HG02981 (cell line): ENCODE measurements around the gene CTSH.
A peak's percentile ranks its signal among the peaks of the same experiment; 100 is the strongest.
"Not testable (repeated sequence)": the region's sequence is repeated elsewhere in the genome, so short reads cannot be mapped to it uniquely, and the experiment has no call there.

Source experiments
- ATAC-seq: cut with Tn5 transposase; IDR thresholded peaks from one replicate; pipeline ENCODE4 v1.9.1; 2021; ENCODE audit warnings: mild to moderate bottlenecking, moderate library complexity; ENCODE audit not compliant: unreplicated experiment

Gene CTSH

DNA sequence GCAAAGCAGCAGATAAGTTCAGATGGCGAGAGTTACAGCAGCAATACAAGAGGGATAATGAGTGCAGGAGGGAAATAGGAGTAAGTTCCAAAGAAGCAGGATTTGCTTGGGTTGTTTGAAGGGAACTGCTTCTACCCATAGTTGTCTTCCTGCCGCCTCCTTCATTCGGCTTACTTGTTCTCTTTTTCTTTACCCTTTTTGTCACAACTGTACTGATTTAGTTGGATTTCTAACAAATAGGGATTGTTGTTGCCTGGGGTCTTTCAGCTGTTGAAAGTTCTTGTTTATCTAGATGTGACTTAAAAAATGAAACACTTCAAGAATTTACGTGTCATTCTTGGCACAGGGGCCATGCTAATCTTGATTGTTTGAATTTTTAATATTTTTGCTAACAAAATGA, 46.3 kb downstream of the CTSH start:
- ATAC-seq = no peak

DNA sequence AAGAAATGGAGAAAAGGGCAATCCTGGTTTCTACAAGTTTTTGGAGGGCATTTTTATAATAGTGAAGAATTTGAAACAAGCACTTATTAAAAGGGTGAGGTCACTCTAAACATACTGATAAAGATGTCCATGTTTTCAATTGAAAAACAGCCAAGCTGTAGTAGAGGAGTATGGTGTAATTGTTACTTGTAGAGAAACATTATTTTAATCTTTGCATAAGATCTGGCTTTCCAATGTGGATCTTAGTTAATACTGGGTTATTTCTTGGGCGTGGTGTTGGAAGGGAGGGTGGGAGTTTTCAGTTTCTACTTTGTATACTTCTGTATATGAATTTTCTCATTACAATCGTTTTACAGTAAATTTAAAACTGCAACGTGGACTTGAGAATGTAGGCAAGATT, 49.4 kb downstream of the CTSH start:
- no peak for ATAC-seq

DNA sequence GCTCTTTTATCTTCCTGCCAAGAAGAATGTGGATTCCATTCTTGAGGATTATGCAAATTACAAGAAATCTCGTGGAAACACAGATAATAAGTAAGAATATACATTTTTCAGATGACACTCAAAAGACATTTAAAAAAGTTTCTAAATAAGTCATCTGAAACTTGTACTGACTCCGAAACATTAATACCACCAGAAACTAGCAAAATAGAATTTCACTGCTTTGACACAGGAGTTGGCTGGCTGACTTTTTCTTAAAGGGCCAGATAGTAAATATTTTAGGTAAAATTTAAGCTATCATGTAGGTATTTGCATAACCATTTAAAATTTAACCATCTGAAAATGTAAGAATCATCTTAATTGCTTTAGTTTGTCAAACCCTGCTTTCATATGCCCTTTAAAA, 51.3 kb downstream of the CTSH start:
- ATAC-seq = no peak

DNA sequence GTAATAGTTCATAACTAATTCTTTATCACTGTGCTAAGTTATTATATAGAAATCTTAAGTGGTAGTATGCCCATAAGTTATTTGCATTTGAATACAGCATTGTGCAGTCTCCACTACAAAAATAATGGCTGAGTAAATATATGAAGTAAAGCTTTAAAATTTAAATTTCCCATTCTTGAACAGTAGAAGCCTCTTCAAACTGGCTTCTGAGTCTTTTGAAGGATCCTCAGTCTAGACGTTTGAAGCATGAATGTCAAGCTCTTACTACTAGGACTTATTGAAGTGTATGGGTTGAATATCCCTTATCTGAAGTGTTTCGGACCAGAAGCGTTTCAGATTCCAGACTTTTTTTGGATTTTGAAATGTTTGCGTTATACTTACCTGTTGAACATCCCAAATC, 55.8 kb downstream of the CTSH start:
- no peak for ATAC-seq

DNA sequence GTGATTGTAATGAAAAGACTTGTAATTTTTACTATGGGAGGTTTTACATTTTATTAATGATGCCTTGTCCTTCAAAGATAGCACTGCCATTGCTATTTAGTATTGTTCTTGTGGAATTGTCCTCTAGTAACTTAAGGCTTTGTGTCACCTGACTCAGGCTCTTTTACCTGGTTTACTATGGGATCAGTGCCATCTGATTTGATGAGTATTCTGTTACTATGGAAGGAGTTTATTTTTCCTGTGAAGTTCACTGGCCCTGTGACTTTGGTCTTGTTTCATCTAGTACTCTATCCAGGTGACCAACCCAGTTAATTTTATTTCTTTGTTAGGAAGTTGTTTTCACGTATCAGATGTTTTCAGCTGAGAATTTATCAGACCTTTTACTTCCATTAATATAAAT, 63.2 kb downstream of the CTSH start:
- ATAC-seq = no peak

DNA sequence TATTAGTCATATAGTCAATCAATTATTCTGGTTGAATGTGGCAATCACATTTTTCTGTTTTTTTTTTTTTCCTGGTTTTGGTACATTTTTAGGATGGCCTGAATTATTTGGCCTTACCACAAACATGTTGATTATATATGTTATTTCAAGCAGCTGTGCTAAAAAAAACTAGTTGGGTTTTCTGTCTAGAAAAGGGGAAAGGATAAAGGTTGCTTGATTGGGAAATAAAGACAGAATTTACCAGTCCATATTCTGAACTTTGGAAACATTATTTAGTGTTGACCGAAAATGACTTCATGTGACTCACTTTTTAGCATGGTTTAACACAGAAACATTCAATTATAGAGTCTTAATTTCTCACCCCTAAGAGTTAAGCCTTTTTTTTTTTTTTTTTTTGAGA, 64.0 kb downstream of the CTSH start:
- no peak for ATAC-seq

DNA sequence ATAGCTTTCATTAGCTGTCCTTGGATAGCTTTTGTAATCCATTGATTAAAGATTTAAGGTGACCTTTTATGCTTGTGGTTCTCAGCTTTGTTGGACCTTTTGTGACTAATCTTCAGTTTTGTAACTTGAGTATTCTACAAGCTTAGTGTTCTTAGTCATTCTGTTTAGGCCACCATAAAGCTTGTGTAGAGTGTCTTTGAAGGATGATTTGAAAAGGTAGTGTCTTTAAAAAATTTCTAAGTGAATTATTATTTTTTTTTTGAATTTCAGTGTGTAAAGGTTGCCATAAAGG, 64.7 kb downstream of the CTSH start:
- no peak for ATAC-seq

DNA sequence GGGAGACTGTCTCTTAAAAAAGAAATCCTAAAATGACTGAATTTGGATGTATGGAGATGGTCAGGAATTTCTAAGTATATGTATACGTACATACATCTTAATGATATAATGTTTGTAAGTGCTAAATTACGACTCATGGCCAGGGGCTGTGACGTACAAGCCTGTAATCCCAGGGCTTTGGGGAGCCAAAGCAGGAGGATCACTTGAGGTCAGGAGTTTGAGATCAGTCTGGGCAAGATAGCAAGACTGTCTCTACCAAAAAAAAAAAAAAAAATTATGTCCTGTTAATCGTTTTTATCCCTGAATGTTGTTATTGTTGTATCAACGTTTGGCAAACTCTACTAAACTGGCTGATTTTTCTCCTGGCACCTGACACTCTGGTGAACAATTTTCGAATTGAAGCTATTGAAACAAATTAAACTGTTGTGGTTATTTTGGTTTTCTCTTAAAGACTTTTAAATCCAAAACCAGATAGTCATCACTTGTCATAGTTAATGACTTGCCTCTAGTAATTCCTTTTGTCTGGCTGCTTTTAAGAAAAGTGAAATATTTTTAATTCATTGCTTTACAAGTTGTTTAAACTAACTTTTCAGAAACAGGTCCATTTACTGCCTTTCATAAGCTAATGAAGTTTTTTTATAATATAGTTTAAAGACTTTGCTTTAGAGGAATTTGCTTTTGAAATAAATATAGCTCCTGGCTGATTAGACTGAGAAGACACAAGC, 65.2 kb downstream of the CTSH start:
- no peak for ATAC-seq

DNA sequence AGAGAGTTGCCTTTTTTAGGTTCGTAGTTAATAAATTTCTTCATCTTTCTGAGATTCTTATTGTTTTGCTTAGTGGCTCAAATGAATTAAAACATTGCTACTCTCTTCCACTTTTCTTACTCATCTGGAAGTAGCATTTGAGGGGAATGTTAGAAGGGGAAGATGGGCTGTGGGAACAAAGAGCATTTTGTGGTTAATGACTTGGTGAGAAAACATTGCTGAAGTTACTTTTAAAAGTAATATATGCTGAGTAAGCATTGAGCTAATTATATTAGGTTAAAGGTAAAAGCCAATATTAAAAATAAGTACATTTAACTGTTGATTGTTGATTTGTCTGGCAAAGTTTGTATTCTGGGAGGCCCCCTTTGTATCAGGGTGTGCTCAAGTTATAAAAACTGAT, 66.5 kb downstream of the CTSH start:
- ATAC-seq = no peak

DNA sequence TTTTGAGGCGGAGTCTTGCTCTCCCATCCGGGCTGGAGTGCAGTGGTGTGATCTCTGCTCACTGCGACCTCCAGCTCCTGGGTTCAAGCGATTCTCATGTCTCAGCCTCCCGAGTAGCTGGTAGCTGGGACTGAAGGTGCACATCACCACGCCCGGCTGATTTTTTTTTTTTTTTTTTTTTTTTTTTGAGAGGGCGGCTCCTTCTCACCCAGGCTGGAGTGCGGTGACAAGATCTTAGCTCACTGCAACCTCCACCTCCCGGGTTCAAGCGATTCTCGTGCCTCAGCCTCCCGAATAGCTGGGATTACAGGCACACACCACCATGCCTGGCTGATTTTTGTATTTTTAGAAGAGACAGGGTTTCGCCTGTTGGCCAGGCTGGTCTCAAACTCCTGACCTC, 67.9 kb downstream of the CTSH start:
- ATAC-seq = not testable (repeated sequence)

DNA sequence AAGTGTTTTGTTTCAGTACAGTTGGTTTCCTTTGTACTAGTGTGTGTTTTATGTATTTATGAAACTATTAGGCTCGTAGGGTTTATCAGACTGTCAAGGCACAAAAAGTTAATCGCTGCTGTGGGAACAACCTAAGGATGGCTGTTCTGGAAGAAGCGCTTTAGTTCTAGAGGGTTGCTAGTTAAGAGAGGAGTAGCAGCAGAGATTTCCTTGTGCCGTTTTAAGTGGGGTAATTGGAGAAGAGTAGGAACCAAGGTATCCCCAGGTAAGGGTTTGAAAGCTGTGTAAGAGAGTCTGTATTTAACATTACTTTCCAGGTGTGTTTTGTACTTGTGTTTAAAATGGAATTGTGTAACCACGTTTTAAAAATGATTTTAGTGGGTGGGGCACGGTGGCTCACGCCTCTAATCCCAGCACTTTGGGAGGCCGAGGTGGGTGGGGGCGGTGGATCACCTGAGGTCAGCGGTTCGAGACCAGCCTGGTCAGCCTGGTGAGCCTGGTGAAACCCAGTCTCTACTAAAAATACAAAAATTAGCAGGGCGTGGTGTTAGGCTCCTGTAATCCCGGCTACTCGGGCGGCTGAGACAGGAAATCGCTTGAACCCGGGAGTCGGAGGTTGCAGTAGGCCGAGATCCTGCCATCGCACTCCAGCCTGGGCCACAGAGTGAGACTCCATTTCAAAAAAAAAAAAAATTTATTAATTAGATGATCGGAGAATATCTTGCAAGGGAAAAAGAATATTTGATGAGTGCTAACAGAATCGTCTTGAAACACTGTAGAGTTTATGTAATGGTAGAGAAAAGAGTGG, 69.5 kb downstream of the CTSH start:
- no peak for ATAC-seq

DNA sequence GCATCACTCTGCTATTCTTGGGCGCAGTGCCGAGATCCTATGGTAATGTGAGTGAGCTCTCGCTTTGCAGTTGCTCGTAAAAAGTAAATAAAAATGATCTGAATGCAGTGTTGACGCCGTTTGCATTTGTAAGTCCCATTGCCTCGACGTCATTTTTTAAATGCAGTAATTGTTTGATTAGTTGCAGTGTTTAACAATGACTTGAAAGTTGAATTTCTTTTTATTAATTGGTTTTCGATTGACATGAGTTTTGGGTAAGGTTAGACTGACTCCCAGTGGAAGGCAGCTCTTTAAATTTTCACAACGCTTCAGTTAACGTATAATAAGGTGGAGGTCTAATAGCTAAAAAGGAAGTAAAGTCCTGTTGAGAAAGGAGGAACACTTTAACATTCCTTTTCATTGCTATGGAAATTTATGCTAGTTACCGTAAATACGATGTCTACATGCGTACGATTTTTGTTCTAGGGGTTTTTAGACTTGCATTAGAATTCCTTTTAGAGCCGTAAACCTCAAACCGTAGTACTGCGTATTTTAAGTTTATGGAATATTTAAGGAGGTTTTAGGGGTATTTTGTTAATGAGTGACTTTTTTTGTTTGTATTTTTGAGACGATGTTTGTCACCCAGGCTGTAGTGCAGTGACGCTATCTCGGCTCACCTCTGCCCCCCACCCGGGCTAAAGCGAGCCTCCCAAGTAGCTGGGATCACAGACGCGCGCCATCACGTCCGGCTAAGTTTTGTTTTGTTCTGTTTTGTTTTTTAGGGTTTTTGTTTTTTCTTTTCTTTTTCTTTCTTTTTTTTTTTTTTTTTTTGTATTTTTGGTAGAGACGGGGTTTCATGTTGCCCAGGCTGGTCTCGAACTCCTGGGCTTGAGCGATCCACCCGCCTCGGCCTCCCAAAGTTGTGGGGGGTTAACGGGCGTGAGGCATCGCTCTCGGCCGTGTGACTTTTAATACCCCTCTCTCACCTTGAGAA, 70.8 kb downstream of the CTSH start:
- no peak for ATAC-seq

DNA sequence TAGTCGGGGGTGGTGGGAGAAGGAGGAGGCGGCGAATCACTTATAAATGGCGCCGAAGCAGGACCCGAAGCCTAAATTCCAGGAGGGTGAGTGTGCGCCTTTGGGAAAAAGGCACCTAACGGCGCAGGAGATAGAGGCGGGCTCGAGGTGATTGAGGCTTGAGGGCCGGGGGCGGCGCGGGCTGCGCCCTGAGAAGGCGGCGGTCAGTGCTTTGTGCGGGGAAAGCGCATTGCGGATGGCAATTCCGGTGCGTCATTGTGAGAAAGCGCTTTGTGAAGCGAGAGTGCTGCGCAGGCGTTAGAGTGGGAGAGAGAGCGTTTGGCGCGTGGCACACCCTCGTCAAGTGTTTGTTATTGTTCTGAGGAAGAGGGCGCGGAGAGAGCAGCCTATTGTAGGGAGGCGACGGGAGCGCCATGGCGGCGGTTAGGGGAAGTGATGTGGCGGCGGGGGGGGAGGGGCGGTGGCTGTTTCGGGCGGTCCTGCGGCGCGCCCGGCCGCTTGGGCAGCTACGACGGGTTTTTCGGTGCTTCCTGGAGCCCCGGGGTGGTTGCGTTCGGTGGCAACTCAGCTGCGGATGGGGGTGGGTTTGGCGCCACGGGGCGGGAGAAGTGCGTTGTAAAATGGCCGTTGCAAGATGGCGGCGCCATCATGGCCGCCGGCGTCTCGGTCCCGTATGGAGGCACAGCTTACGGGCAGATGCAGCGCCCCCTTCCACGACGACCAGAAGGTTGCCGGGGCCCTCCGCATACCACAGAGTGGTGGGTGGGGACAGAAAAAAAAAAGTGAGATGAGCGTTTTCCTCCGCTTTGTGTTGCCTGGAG, 71.7 kb downstream of the CTSH start:
- peak; percentile 49 for ATAC-seq

DNA sequence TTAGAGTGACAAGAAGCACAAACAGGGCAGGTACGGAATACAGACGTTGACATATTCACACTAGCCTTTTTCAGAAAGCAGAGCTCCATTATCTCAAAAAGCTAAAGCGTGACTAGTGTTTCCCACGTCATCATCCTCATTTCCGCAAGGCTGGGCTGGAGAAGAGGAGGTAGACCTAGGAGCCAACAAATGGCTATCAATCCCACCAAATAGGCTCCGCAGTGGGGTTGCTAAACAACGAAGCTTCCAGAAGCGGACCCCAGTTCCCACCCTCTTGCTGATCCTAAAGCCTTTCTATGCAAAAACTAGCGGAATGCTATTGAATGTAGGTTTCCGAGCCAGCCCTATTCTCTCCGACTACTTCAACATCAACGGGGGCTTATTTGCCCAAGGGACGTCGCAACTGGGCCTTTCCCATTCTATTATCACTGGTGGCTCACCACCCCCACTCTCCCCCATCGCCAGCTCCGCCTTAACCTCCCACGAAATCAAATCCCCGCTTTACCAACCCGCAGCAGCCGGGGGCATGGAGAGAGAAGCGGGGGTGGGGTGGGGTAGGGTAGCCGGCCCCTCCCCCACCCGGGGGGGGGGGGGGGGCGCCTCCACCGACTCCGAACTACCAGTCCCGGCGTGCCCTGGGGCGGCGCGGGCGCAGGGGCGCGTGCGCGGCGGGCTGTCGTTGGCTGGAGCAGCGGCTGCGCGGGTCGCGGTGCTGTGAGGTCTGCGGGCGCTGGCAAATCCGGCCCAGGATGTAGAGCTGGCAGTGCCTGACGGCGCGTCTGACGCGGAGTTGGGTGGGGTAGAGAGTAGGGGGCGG, 72.5 kb downstream of the CTSH start, which contains the start of gene MORF4L1:
Gene MORF4L1, plus strand, starts transcription at position 736 of the 817 bp plus-strand sequence. CDS start 128 bp downstream, outside the sequence.
- ATAC-seq = peak; percentile 78

DNA sequence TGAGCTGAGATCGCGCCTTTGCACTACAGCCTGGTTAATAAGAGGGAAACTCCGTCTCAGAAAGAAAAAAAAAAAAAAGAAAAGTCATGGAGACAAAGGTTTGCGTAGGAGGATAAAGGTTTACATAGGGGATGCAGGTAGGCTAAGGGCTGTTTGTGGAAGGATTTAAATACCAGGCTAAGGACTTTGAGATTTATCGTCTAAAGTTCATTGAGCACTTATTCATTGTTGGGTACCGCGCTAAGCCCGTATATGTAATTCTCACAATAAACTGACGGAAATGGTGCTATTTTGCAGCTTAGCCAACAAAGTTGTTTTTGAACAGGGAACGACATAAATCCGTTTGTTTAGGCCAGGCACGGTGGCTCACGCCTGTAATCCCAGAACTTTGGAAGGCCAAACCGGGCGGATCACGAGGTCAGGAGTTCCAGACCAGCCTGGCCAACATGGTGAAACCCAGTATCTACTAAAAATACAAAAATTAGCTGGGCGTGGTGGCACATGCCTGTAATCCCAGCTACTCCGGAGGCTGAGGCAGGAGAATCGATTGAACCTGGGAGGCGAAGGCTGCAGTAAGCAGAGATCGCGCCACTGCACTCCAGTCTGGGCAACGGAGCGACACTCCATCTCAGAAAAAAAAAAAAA, 73.2 kb downstream of the CTSH start:
- not testable (repeated sequence) for ATAC-seq
